HepG2 (cell line): ENCODE results near the gene PDIK1L. TPM values are rescaled to one million over a fixed set of nuclear protein-coding genes. Genes with fewer than 3 reads are reported as not detected.
A peak's percentile ranks its signal among the peaks of the same experiment; 100 is the strongest.

Experiments
- BCL6 ChIP-seq: IDR thresholded peaks from 2 replicates; pipeline ENCODE4 v1.6.1; 2016; ENCODE audit warnings: missing genetic modification reagents, missing compliant biosample characterization
- DPF2 ChIP-seq: sonication (generic); formaldehyde crosslinking; IDR thresholded peaks from 2 replicates; pipeline ENCODE4 v1.4.0; 2020; ENCODE audit warnings: mild to moderate bottlenecking, low read depth, missing genetic modification reagents, borderline replicate concordance
- EEA1 ChIP-seq: sonication (generic); formaldehyde crosslinking; IDR thresholded peaks from 2 replicates; pipeline ENCODE4 v1.5.1; 2020; ENCODE audit warnings: mild to moderate bottlenecking, missing genetic modification reagents, borderline replicate concordance
- EED ChIP-seq: sonication (generic); formaldehyde crosslinking; IDR thresholded peaks from 2 replicates; pipeline ENCODE4 v1.5.0; 2020; ENCODE audit warnings: mild to moderate bottlenecking, missing genetic modification reagents
- GFI1 ChIP-seq: sonication (generic); formaldehyde crosslinking; IDR thresholded peaks from 2 replicates; pipeline ENCODE4 v1.5.0; 2020; ENCODE audit warnings: missing genetic modification reagents, mild to moderate bottlenecking, borderline replicate concordance
- MED13 ChIP-seq: sonication (generic); formaldehyde crosslinking; IDR thresholded peaks from 2 replicates; pipeline ENCODE4 v1.5.0; 2020; ENCODE audit warnings: missing genetic modification reagents
- NFKB2 ChIP-seq: sonication (generic); formaldehyde crosslinking; IDR thresholded peaks from 2 replicates; pipeline ENCODE4 v1.4.0; 2020; ENCODE audit warnings: missing genetic modification reagents, borderline replicate concordance
- POLR2AphosphoS2 ChIP-seq: IDR thresholded peaks from 2 replicates; pipeline ENCODE4 v1.6.1; 2011; ENCODE audit warnings: low read depth, low read length, improper control_type of control experiment
- RNF2 ChIP-seq: fragments of 450-650 bp; conservative IDR thresholded peaks from 2 replicates; pipeline ENCODE4 v1.6.1; 2016; ENCODE audit warnings: low read depth
- SIX1 ChIP-seq: sonication (generic); formaldehyde crosslinking; IDR thresholded peaks from 2 replicates; pipeline ENCODE4 v1.4.0; 2020; ENCODE audit warnings: missing genetic modification reagents, borderline replicate concordance
- SPEN ChIP-seq: sonication (generic); formaldehyde crosslinking; IDR thresholded peaks from 2 replicates; pipeline ENCODE4 v1.5.1; 2020; ENCODE audit warnings: low read depth, mild to moderate bottlenecking, missing genetic modification reagents
- SRF ChIP-seq: IDR thresholded peaks from 2 replicates; pipeline ENCODE4 v1.6.1; 2011; ENCODE audit warnings: mild to moderate bottlenecking, low read depth, low read length, moderate library complexity
- ZBTB1 ChIP-seq: sonication (generic); formaldehyde crosslinking; IDR thresholded peaks from 2 replicates; pipeline ENCODE4 v1.4.0; 2020; ENCODE audit warnings: missing genetic modification reagents, borderline replicate concordance
- ZBTB20 ChIP-seq: sonication (generic); formaldehyde crosslinking; IDR thresholded peaks from 2 replicates; pipeline ENCODE4 v1.8.1; 2023; ENCODE audit warnings: missing genetic modification reagents, low read depth, mild to moderate bottlenecking, borderline replicate concordance
- ZFP62 ChIP-seq: sonication (generic); formaldehyde crosslinking; IDR thresholded peaks from 2 replicates; pipeline ENCODE4 v1.4.0; 2020; ENCODE audit warnings: missing genetic modification reagents
- ZNF292 ChIP-seq: sonication (generic); formaldehyde crosslinking; IDR thresholded peaks from 2 replicates; pipeline ENCODE4 v1.8.1; 2022; ENCODE audit warnings: mild to moderate bottlenecking, low read depth, missing genetic modification reagents, borderline replicate concordance
- ZNF451 ChIP-seq: sonication (generic); formaldehyde crosslinking; IDR thresholded peaks from 2 replicates; pipeline ENCODE4 v1.5.0; 2020; ENCODE audit warnings: mild to moderate bottlenecking, missing genetic modification reagents
- ZNF496 ChIP-seq: sonication (generic); formaldehyde crosslinking; IDR thresholded peaks from 2 replicates; pipeline ENCODE4 v1.8.1; 2023; ENCODE audit warnings: mild to moderate bottlenecking, moderate library complexity, missing genetic modification reagents; ENCODE audit not compliant: insufficient replicate concordance
- ZNF552 ChIP-seq: sonication (generic); formaldehyde crosslinking; IDR thresholded peaks from 2 replicates; pipeline ENCODE4 v1.9.0; 2022; ENCODE audit warnings: missing genetic modification reagents, mild to moderate bottlenecking, borderline replicate concordance
- ZNF607 ChIP-seq: sonication (generic); formaldehyde crosslinking; IDR thresholded peaks from 2 replicates; pipeline ENCODE4 v1.5.1; 2020; ENCODE audit warnings: missing genetic modification reagents, mild to moderate bottlenecking, borderline replicate concordance
- ZNF670 ChIP-seq: sonication (generic); formaldehyde crosslinking; IDR thresholded peaks from 2 replicates; pipeline ENCODE4 v1.8.0; 2022; ENCODE audit warnings: mild to moderate bottlenecking, missing genetic modification reagents, borderline replicate concordance
- polyA plus RNA-seq, 8 experiments: library from polyadenylated mRNA; depleted of rRNA in 3 of 8; stranded (reverse) in 7 of 8; unstranded in 1 of 8; fragments of >200 nt; fragmentation: Illumina TruSeq in 4 of 8; extraction: Trizol in 4 of 8; gene quantifications; 2 replicates each; pipeline versions ENCODE4 v1.2.1 to v1.2.3, GENCODE V29; 2011 to 2016; ENCODE audit warnings: low read depth in 4 of 8, missing spikeins in 1 of 8, mixed read lengths in 1 of 8; ENCODE audit not compliant: insufficient read depth in 1 of 8
- total RNA-seq, 5 experiments: library from RNA; depleted of rRNA; stranded (reverse); fragments of >200 nt; fragmentation: Illumina TruSeq; extraction: Trizol; gene quantifications; 2 replicates each; pipeline ENCODE4 v1.2.3, GENCODE V29; 2016; ENCODE audit warnings: low read depth in 1 of 5
- TF ChIP-seq, protein P1 (sequence below): sonication (generic); formaldehyde crosslinking; IDR thresholded peaks from 2 replicates; pipeline ENCODE4 v1.8.1; 2022; ENCODE audit warnings: mild to moderate bottlenecking, missing genetic modification reagents
- TF ChIP-seq, protein P2 (sequence below): sonication (generic); formaldehyde crosslinking; IDR thresholded peaks from 2 replicates; pipeline ENCODE4 v1.4.0; 2020; ENCODE audit warnings: mild to moderate bottlenecking, missing genetic modification reagents
- TF ChIP-seq, protein P3 (sequence below): IDR thresholded peaks from 2 replicates; pipeline ENCODE4 v1.6.1; 2012; ENCODE audit warnings: inconsistent platforms
- TF ChIP-seq, protein P4 (sequence below): IDR thresholded peaks from 2 replicates; pipeline ENCODE4 v1.6.1; 2016; ENCODE audit warnings: low read depth

PDIK1L gene
- total and polyA plus RNA-seq, 2 of the 13 experiments (the other 11 are each of a cell fraction or from before 2014, with no cell fraction given), result 1.9 to 4.6 TPM

DNA sequence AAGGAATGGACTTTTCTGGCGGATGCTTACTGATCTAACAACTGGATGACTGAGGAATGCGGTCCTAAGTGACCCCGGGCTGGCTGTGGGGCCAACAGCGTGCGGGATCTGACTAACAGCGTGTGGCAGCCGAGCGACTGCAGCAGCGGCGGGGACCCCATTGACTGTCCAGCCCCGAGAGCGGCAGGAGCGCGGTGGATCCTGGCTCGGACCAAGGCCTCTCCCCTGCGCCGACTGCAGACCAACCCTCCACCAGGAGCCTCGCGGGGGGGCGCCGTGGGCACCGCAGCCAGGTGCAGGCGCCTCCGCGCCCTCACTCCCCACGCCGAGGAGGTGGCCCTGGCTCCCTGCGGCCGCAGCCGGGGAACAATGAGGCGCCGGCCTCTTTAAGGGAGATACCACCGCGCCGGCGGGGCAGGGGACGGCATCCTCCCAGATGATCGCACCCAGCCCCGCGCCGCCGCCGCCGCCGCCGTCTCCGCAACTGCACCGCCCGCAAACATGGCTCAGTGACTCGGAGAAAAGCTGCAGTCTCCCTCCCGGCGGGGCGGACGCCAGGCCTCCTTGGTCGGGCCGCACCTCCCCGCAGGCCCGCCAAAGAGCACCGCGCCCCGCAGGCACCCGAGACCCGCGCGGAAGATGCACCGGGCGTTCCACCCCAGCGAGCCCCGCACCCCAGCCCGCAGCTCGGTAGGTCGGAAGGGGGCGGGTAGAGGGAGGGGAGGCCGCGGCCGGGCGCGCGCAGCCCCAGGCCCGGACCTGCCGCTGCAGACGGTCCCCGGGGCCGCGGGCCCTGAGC, 694 bp upstream of the PDIK1L start (continued):
- TF ChIP-seq DPF2 (CRISPR knock-in tag), result no peak
- 0 out of 2 replicates have a peak, but pooled peaks have one; percentile 72 for TF ChIP-seq EED (CRISPR knock-in tag)
- peak; percentile 65 for TF ChIP-seq ZNF607 (CRISPR knock-in tag)
- TF ChIP-seq SIX1 (CRISPR knock-in tag), result no peak
- TF ChIP-seq EEA1 (CRISPR knock-in tag), result no peak
- TF ChIP-seq MED13 (CRISPR knock-in tag), result 0 out of 2 replicates have a peak, but pooled peaks have one; percentile 26
- TF ChIP-seq ZNF451 (CRISPR knock-in tag), result peak; percentile 30; the same call in 1 of the 2 replicates
- TF ChIP-seq GFI1 (CRISPR knock-in tag), result no peak
- no peak for TF ChIP-seq ZNF670 (CRISPR knock-in tag)
- TF ChIP-seq ZNF292 (CRISPR knock-in tag), result peak; percentile 14; the same call in 1 of the 2 replicates
- peak; percentile 68; the same call in 1 of the 2 replicates for TF ChIP-seq NFKB2
- no peak for TF ChIP-seq ZBTB20 (CRISPR knock-in tag)
- TF ChIP-seq, protein P1, sequence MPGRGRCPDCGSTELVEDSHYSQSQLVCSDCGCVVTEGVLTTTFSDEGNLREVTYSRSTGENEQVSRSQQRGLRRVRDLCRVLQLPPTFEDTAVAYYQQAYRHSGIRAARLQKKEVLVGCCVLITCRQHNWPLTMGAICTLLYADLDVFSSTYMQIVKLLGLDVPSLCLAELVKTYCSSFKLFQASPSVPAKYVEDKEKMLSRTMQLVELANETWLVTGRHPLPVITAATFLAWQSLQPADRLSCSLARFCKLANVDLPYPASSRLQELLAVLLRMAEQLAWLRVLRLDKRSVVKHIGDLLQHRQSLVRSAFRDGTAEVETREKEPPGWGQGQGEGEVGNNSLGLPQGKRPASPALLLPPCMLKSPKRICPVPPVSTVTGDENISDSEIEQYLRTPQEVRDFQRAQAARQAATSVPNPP (CRISPR knock-in tag), result 0 out of 2 replicates have a peak, but pooled peaks have one; percentile 37
- 0 out of 2 replicates have a peak, but pooled peaks have one; percentile 45 for TF ChIP-seq BCL6 (CRISPR knock-in tag)
- TF ChIP-seq RNF2, result 0 out of 2 replicates have a peak, but pooled peaks have one; percentile 43
- peak; percentile 94; the same call in 1 of the 2 replicates for TF ChIP-seq ZBTB1 (CRISPR knock-in tag)
- no peak for TF ChIP-seq SRF
- no peak for TF ChIP-seq ZNF496 (CRISPR knock-in tag)
- TF ChIP-seq, protein P2, sequence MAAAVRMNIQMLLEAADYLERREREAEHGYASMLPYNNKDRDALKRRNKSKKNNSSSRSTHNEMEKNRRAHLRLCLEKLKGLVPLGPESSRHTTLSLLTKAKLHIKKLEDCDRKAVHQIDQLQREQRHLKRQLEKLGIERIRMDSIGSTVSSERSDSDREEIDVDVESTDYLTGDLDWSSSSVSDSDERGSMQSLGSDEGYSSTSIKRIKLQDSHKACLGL (CRISPR knock-in tag), result 0 out of 2 replicates have a peak, but pooled peaks have one; percentile 13
- TF ChIP-seq ZNF552 (CRISPR knock-in tag), result 0 out of 2 replicates have a peak, but pooled peaks have one; percentile 62
- no peak for TF ChIP-seq POLR2AphosphoS2
- TF ChIP-seq, protein P3, sequence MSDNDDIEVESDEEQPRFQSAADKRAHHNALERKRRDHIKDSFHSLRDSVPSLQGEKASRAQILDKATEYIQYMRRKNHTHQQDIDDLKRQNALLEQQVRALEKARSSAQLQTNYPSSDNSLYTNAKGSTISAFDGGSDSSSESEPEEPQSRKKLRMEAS, result peak; percentile 76
- TF ChIP-seq SPEN (CRISPR knock-in tag), result peak; percentile 56; the same call in 1 of the 2 replicates
- TF ChIP-seq, protein P4, sequence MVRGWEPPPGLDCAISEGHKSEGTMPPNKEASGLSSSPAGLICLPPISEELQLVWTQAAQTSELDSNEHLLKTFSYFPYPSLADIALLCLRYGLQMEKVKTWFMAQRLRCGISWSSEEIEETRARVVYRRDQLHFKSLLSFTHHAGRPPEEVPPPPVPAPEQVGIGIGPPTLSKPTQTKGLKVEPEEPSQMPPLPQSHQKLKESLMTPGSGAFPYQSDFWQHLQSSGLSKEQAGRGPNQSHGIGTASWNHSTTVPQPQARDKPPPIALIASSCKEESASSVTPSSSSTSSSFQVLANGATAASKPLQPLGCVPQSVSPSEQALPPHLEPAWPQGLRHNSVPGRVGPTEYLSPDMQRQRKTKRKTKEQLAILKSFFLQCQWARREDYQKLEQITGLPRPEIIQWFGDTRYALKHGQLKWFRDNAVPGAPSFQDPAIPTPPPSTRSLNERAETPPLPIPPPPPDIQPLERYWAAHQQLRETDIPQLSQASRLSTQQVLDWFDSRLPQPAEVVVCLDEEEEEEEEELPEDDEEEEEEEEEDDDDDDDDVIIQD, result no peak
- TF ChIP-seq ZFP62 (CRISPR knock-in tag), result no peak
